ENCODE data around the gene ZNF599. TPM values are rescaled to one million over a fixed set of nuclear protein-coding genes. Genes with fewer than 3 reads are reported as not detected.

ZNF599 gene
- total and polyA plus RNA-seq, 2 of the 13 experiments (the other 11 are each of a cell fraction or from before 2014, with no cell fraction given) = 5.8 to 7.3 TPM

GRCh38 chr19:34818270-34818669 lies 45.3 kb upstream of the ZNF599 start:
- no peak overlapping the region for H3K9ac ChIP-seq (ENCODE audit: insufficient read depth, low read depth, low read length)
- intact Hi-C loops (cut with micrococcal nuclease; ENCODE audit: unreplicated experiment) = no loop called here
- CTCF ChIA-PET (ENCODE audit: low intra/inter-chr PET ratio, low total read pairs) = no interaction called here
- no peaks in the 10 kb centered on the region for H3K4me1 ChIP-seq (ENCODE audit: insufficient read depth, low read length)
- no peak overlapping the region for H2AFZ ChIP-seq (ENCODE audit: low read length)
- POLR2A ChIA-PET = no interaction called here
- DNase-seq (ENCODE audit: low spot score) (no peak), ATAC-seq (no peak), FAIRE-seq (no peak)
- H3K4me3 ChIP-seq (replicated peaks in 1 of 3; ENCODE audit: insufficient read depth in 1 of 3, low read depth in 2 of 3, low read length in 3 of 3) = no peak overlapping the region
- no TSS peak for BruUV-seq (replicated peaks)
- H3K27ac ChIP-seq (ENCODE audit: extremely low read length, insufficient read depth, low read length) = no peak overlapping the region
- H3K36me3 ChIP-seq (replicated peaks in 1 of 2; ENCODE audit: control insufficient read depth in 1 of 2, insufficient read depth in 2 of 2, low read length in 2 of 2) = no peaks in the 10 kb centered on the region
- no peaks in the 10 kb centered on the region for H3K9me3 ChIP-seq (ENCODE audit: low read length)
- no peak overlapping the region for H3K4me2 ChIP-seq (ENCODE audit: low read depth, low read length)
- WGBS (ENCODE audit: low lambda C conversion rate) = 0% methylated on average over 2 of the region's 2 CpGs
- no peaks in the 10 kb centered on the region for H3K79me2 ChIP-seq (ENCODE audit: insufficient read depth, low read length)
- no peak for TF ChIP-seq RCOR2 (CRISPR knock-in tag; IDR thresholded peaks at IDR 0.05)
- TF ChIP-seq EHMT2 (IDR thresholded peaks at IDR 0.05; ENCODE audit: borderline replicate concordance, low read depth, low read length) = no peak
- TF ChIP-seq, protein P1, sequence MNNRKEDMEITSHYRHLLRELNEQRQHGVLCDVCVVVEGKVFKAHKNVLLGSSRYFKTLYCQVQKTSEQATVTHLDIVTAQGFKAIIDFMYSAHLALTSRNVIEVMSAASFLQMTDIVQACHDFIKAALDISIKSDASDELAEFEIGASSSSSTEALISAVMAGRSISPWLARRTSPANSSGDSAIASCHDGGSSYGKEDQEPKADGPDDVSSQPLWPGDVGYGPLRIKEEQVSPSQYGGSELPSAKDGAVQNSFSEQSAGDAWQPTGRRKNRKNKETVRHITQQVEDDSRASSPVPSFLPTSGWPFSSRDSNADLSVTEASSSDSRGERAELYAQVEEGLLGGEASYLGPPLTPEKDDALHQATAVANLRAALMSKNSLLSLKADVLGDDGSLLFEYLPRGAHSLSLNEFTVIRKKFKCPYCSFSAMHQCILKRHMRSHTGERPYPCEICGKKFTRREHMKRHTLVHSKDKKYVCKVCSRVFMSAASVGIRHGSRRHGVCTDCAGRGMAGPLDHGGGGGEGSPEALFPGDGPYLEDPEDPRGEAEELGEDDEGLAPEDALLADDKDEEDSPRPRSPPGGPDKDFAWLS (CRISPR knock-in tag; IDR thresholded peaks at IDR 0.05; ENCODE audit: borderline replicate concordance) = no peak
- TF ChIP-seq, protein P2, sequence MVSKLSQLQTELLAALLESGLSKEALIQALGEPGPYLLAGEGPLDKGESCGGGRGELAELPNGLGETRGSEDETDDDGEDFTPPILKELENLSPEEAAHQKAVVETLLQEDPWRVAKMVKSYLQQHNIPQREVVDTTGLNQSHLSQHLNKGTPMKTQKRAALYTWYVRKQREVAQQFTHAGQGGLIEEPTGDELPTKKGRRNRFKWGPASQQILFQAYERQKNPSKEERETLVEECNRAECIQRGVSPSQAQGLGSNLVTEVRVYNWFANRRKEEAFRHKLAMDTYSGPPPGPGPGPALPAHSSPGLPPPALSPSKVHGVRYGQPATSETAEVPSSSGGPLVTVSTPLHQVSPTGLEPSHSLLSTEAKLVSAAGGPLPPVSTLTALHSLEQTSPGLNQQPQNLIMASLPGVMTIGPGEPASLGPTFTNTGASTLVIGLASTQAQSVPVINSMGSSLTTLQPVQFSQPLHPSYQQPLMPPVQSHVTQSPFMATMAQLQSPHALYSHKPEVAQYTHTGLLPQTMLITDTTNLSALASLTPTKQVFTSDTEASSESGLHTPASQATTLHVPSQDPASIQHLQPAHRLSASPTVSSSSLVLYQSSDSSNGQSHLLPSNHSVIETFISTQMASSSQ (IDR thresholded peaks at IDR 0.05; ENCODE audit: low read depth) = no peak
- TF ChIP-seq, protein P2 (CRISPR knock-in tag; IDR thresholded peaks at IDR 0.05; ENCODE audit: borderline replicate concordance) = no peak
- no peak for TF ChIP-seq YEATS2 (CRISPR knock-in tag; IDR thresholded peaks at IDR 0.05; ENCODE audit: borderline replicate concordance)
- no peak for TF ChIP-seq ZNF713 (CRISPR knock-in tag; IDR thresholded peaks at IDR 0.05)
- no peak for TF ChIP-seq PRPF4 (IDR thresholded peaks at IDR 0.05; ENCODE audit: low read depth, low read length, poor library complexity, severe bottlenecking)
- no peak for TF ChIP-seq EED (CRISPR knock-in tag; IDR thresholded peaks at IDR 0.05)
- TF ChIP-seq, protein P3, sequence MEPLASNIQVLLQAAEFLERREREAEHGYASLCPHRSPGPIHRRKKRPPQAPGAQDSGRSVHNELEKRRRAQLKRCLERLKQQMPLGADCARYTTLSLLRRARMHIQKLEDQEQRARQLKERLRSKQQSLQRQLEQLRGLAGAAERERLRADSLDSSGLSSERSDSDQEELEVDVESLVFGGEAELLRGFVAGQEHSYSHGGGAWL (CRISPR knock-in tag; IDR thresholded peaks at IDR 0.05) = no peak
- TF ChIP-seq FUBP1 (CRISPR knock-in tag; IDR thresholded peaks at IDR 0.05; ENCODE audit: borderline replicate concordance) = no peak
- H3K27me3 ChIP-seq (ENCODE audit: control insufficient read depth in 1 of 2, insufficient read depth in 2 of 2, low read length in 2 of 2) = peaks cover 0 to 10% of the 10 kb centered on the region in 2 experiments; a peak in 1 of 5 replicates
- in situ Hi-C loops (cut with HindIII; ENCODE audit: extremely low pct_ligation_motif_present, low pct_unique_long_range_greater_than_20kb) = no loop called here
- no peaks in the 10 kb centered on the region for H4K20me1 ChIP-seq (ENCODE audit: insufficient read depth, low read length)

Data from HepG2 (cell line).